GM21423 (cell line): ENCODE measurements around the gene HAL.

Source experiments
- ATAC-seq: cut with Tn5 transposase; IDR thresholded peaks from one replicate; pipeline ENCODE4 v1.9.1; 2021; ENCODE audit warnings: mild to moderate bottlenecking, moderate library complexity; ENCODE audit not compliant: unreplicated experiment

The HAL gene

DNA sequence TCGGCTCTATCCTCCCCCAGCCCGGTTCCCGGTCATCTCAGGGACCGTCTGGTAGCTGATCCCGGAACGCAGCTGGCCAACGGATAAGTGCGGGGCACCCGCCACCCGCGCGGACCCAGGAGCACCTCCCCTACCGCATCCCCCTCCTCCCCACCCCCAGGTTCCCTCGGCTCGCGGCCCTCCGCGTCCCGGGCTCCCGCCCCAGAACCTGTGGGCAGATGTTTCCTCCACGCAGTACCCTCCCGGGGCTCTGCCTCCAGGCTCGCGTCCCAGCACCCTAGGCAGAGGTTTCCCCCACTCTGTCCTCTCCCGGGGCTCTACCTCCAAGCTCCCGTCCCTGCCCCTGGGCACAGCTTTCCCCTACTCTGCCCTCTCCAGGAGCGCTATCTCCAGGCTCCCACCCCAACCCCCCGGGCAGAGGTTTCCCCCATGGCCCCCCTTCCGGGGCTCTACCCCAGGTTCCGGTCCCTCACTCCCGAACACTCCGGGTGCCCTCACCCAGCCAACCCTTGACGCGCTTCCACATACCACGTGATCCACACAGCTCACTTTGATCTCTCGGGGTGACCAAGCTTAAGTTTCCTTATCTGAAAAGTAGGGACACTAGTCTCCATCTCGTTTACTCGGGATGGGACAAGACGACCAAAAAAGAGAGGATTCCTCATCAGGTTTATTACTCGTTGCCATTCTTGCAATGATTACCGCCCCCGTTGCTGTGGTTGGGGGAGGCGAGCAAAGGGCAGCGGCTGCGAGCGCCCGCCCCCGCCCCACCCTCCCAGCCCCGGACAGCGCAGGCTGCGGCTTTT, 53.4 kb downstream of the HAL start, which contains the start of gene CCDC38:
Gene CCDC38 (minus strand): TSS at position 91 of the 806 bp plus-strand sequence. CDS start 6,105 bp downstream, outside the sequence.
- ATAC-seq, result peak; percentile 98

DNA sequence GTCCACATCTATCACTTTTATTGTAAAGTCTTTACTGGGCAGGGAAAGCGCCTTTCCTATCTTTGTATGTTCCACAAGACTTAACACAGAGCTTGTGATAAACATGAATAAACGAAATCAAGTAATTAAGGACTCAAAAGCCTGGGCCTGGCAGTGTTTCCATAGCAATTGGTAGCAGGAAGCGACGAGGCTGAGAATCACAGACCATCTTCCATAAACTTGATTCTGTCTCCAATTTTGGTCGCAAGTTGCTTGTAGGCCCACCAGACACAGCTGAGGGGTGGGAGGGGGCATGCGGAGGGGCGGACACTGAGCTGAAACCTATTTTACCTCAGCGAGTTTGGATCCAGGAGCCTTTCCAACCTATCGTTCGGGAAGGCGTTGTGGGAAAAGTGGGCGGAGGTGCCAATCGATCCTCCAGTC, 54.0 kb downstream of the HAL start:
- ATAC-seq, result no peak

DNA sequence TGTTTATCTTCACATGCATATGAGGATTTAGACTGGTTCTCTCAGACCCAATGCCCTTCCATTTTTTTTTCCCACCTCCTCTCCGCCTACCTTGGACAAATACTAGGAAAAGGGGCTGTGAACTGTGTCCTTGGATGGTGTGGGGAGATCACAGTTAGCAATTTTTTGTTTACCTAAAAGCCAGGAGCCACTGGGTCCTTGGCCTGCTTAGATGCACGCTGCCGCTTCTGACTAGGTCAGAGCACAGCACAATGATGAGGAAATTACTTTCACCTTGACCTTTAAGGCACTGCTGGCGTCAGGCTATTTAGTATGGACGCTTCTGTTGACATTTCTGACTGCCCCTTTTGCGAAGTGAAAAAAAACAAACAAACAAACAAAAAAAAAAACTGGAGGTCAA, 55.6 kb downstream of the HAL start:
- ATAC-seq, result no peak
